ENCODE measurements around the gene ZNF777.

Gene ZNF777

GRCh38 chr7:149476791-149477190, 15.9 kb upstream of the ZNF777 start:
- DNase-seq (ENCODE audit: low read depth in 2 of 2) = no peak

- no peak for DNase-seq (ENCODE audit: low read depth in 2 of 2)
Measured at GRCh38 chr7:149475121-149476045, 14.5 kb upstream of the ZNF777 start.

GRCh38 chr7:149474309-149475120, 13.7 kb upstream of the ZNF777 start:
- no peak for DNase-seq (ENCODE audit: low read depth in 2 of 2)

GRCh38 chr7:149473251-149473650, 12.4 kb upstream of the ZNF777 start:
- no peak for DNase-seq (ENCODE audit: low read depth in 2 of 2)

DNA sequence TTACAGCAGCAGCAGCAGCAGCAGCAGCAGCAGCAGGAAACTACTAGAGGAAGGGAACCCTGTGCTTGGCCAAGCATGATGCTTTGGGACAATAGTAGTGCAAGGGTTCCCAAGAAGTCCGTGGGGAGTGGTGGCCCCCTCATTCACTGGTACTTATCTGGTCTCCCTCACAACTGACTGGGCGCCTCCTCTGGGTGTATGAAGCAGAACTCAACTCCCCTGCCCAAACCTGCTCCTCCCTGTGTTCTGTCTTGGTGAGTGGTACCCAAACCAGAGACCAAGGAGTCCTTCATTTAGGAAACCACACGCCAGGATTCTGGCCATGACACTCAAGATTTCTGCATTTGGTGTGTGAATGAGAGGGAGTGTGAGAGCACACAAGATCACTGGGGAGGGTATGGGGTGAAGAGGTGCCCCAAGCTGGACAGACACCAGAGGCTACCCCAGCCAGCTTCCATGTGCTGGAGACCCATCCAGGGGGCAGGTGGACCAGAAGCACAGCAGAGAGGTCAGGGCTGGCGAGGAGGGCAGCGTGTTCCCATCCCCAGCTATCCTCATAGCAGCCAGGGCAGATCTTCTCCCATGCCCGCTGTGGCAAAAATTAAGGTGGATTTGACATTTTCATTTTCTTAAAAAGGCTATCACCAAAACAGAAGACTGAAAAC, 10.6 kb upstream of the ZNF777 start:
- DNase-seq (ENCODE audit: low read depth in 2 of 2) = no peak

GRCh38 chr7:149469806-149470205, 8.9 kb upstream of the ZNF777 start:
- no peak for DNase-seq (ENCODE audit: low read depth in 2 of 2)

- DNase-seq (ENCODE audit: low read depth in 2 of 2) = no peak
Measured at GRCh38 chr7:149468208-149468607, 7.3 kb upstream of the ZNF777 start.

- no peak for DNase-seq (ENCODE audit: low read depth in 2 of 2)
Measured at GRCh38 chr7:149467321-149467859, 6.5 kb upstream of the ZNF777 start.

- DNase-seq (ENCODE audit: low read depth in 2 of 2) = no peak
Measured at GRCh38 chr7:149466364-149466763, 5.5 kb upstream of the ZNF777 start.

DNA sequence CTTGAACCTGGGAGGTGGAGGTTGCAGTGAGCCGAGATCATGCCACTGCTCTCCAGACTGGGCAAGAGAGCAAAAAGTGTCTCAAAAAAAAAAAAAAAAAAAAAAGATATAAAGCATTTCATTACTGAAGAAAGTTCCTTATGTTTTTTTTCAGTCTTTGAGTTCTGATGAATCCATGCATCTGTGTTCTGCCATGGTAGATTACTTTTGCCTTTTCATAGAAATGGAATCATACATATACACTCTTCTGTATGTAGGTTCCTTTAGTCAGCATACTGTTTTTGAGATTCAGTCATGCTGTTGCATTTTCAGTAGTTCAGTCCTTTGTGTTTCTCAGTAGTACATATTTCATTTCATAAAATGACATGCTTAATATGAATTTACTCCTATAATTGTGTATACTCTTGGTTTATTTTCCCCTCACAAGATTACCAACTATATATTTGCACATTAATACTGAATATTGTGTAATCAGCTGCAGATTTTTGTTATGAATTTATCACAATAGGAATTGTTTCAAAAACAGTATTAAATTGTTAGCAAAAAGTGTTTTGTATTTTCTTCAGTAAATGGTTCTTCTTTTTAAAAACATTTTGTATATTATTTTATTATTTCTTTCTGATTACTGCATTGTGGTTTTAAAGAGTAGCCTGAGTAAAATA, 2.8 kb upstream of the ZNF777 start:
- DNase-seq (ENCODE audit: low read depth in 2 of 2) = no peak

DNA sequence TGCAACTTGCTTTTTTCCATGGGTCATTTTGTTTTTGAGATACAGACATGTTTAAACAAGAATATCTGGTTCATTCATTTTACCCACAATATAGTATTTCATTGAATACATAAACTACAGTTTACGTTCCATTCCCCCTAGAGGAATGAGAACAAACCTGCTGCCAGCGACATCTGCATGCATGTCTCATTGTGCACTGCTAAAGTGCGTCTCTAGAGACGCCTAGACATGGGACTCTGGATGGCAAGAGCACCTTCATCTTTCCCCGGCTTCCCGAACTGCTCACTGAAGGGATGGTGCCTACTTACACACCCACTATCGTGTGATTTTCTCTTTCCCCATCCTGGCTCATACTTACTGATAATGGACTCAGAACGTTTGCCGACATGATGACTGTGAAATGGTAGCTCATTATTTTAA, 1.2 kb upstream of the ZNF777 start:
- no peak for DNase-seq (ENCODE audit: low read depth in 2 of 2)

- peak in 1 of 2 donors; percentile 10 for DNase-seq (ENCODE audit: low read depth in 2 of 2)
Measured at GRCh38 chr7:149459540-149460452, 1.1 kb downstream of the ZNF777 start.

- DNase-seq (ENCODE audit: low read depth in 2 of 2) = no peak
Measured at GRCh38 chr7:149459201-149459539, 1.7 kb downstream of the ZNF777 start.

DNA sequence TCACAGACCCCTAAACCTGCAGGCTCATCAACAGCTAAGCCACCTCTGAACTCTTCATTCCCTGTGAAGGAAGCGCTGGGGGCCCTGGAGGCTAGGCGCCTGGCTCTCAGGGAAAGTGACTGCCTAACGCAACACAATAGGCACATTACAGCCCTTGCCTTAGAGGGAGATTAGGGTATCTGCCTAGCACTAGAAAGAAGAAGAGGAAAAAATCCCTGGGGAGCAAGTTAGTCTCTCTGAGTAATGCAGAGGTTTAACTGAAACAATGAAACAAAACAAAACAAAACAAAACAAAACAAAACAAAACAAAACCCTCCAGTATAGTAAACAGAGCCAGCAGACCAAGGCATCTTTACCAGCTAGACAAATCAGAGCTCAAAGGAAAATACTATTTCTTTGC, 2.6 kb downstream of the ZNF777 start:
- no peak for DNase-seq (ENCODE audit: low read depth in 2 of 2)

GRCh38 chr7:149457766-149458165, 3.1 kb downstream of the ZNF777 start:
- no peak for DNase-seq (ENCODE audit: low read depth in 2 of 2)

DNA sequence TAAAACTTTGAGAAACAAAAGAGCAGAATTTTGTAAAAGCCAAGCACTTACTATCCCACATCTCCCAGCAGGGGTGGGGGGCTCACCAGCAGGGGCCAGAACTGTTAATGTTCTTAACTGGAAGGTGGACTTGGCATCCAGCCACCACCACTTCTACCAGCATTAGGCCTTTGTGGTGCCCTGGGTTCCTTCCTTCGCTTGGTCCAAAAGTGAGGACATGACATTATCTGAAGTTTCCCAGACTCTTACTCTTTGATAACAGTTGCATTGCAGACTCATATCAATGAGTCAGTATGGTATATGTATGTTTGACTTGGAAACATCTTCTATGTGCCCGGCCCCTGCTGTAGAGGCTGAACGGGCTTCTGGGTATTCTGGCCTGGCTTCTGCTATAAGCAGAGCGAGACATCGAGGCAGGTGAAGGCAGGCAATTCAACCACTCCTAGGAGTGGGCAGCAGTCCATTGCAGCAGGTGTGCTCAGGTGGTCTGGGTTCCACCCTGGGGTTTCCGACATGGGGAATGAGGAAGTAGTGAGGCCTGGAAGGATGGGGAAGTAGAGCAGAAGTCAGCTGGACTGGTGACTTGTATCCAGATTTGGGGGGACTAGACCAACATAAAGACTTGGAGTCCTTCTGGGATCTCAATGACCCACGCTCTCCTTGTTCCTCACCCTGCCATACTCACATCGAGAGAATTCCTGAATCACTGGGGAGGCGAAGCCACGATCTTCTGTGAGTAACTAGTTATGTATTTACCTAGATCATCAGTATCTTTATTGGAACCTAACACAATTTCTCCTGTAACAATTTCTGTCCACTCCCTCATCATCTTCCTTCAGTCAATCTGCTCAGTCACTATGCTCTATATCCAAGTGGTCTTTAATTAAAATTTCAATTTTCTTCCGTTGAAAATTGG, 4.1 kb downstream of the ZNF777 start:
- DNase-seq (ENCODE audit: low read depth in 2 of 2) = no peak

DNA sequence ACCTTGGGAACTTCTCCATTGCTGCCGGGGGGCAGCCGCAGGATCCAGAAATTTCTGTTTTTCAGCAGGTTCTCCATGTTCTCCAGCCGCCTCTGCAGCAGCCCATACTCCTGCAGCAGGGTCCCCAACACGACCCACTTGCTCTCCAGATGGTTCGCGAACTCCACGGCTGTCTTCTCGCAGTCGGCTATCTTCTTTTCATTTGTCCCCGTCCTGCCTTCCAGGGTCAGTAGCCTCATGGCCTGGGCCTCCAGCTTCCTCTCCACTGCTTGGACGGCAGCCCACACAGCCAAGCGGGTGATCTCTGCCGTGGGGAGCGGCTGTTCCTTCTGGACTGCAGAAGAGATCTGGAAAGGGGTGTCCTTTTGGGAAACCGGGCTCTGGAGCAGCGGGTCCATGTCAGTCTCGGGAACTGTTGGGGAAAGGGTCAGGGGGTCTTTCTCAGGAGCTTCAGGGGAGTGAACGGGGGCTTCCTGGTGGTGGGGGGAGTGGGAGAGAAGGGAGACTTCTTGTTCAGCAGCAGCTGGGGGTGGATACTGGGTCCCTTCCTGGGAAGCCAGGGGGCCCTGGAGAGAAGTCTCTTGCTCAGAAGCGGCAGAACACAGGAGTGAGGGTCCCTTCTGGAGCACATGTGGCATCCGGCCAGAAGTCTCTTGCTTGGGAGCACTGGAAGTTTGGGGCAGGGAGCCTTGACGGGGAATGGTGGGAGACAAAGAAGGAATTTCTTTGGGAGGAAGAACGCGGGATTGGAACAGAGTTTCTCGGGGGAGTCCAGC, 5.5 kb downstream of the ZNF777 start:
- no peak for DNase-seq (ENCODE audit: low read depth in 2 of 2)

DNA sequence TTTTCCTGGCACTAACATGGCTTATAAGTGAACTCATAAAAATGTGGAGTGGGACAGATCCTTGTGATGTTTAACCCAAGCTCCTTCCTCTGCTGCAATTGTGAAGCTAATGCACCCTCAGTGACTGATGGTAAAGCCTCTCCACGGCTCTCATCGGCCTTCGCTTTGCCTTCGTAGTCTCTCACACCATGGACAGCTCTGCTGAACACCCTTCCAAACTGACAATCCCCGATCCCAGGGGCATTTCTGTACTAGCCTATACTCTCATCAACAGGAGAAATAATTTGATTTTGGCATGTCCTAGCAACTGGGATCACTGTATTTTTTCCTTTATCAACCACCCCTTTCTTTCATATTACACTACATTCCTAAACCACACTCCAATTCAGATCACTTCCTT, 6.1 kb downstream of the ZNF777 start:
- no peak for DNase-seq (ENCODE audit: low read depth in 2 of 2)

DNA sequence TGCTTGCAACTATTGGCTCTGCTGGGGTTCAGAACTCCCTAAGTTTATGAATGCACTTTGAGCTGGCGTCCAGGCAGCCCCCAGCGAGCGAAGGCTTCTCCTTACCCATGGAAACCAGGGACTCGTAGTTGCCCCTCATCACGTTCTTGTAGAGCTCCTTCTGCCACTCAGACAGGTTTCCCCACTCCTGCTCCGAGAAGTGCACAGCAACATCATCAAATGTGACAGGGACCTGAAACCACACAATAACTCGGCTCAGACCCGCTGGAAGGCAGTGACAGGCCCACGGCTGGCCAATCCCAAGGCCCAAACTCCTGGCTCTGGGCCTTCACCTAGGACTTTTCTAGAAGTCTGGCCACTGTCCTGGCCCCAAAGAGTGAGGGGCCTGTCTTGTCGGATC, 6.9 kb downstream of the ZNF777 start:
- no peak for DNase-seq (ENCODE audit: low read depth in 2 of 2)

Measured in activated CD4-positive, alpha-beta T cell treated with anti-CD3 and anti-CD28 coated beads for 24 hours (primary cell).